GM12878 (cell line): ENCODE results near the gene OR2AG2. TPM values are rescaled to one million over a fixed set of nuclear protein-coding genes. Genes with fewer than 3 reads are reported as not detected.

Experiments
- BCL3 ChIP-seq: IDR thresholded peaks from 2 replicates; pipeline ENCODE4 v1.6.1; 2011; ENCODE audit warnings: borderline replicate concordance, low read depth, mild to moderate bottlenecking, moderate library complexity, low read length; ENCODE audit not compliant: insufficient read depth, poor library complexity, severe bottlenecking
- BMI1 ChIP-seq: fragments of 450-650 bp; IDR thresholded peaks from 2 replicates; pipeline ENCODE4 v1.6.1; 2016; ENCODE audit warnings: mild to moderate bottlenecking, moderate library complexity, borderline replicate concordance
- CBX3 ChIP-seq: fragments of 200-600 bp; sonication (generic); IDR thresholded peaks from 2 replicates; pipeline ENCODE4 v1.6.1; 2016; ENCODE audit warnings: low read depth, borderline replicate concordance
- CBX5 ChIP-seq: sonication (generic); IDR thresholded peaks from 2 replicates; pipeline ENCODE4 v1.6.1; 2016; ENCODE audit warnings: low read depth, moderate library complexity, mild to moderate bottlenecking, inconsistent platforms
- EZH2 ChIP-seq: IDR thresholded peaks from 2 replicates; pipeline ENCODE4 v1.6.1; 2012; ENCODE audit warnings: low read depth, mild to moderate bottlenecking, control low read depth, inconsistent platforms, low read length, borderline replicate concordance; ENCODE audit not compliant: control insufficient read depth
- JUNB ChIP-seq: IDR thresholded peaks from 2 replicates; pipeline ENCODE4 v1.6.1; 2016; ENCODE audit warnings: antibody characterized with exemption, mild to moderate bottlenecking
- LARP7 ChIP-seq: fragments of 450-650 bp; IDR thresholded peaks from 2 replicates; pipeline ENCODE4 v1.6.1; 2017; ENCODE audit warnings: mild to moderate bottlenecking
- POLR2AphosphoS2 ChIP-seq: IDR thresholded peaks from 2 replicates; pipeline ENCODE4 v1.6.1; 2011; ENCODE audit warnings: low read depth, mild to moderate bottlenecking, low read length, improper control_type of control experiment, moderate library complexity
- SIX5 ChIP-seq: IDR thresholded peaks from 2 replicates; pipeline ENCODE4 v1.6.1; 2011; ENCODE audit warnings: mild to moderate bottlenecking, low read depth, low read length, moderate library complexity; ENCODE audit not compliant: severe bottlenecking
- SMAD1 ChIP-seq: fragments of 450-650 bp; IDR thresholded peaks from 2 replicates; pipeline ENCODE4 v1.6.1; 2018; ENCODE audit warnings: mild to moderate bottlenecking, low read depth; ENCODE audit not compliant: partially characterized antibody
- TCF12 ChIP-seq: IDR thresholded peaks from 2 replicates; pipeline ENCODE4 v1.6.1; 2011; ENCODE audit warnings: low read depth, mild to moderate bottlenecking, low read length
- ZNF622 ChIP-seq: fragments of 450-650 bp; IDR thresholded peaks from 2 replicates; pipeline ENCODE4 v1.6.1; 2017; ENCODE audit warnings: mild to moderate bottlenecking, inconsistent platforms
- polyA plus RNA-seq, 11 experiments: library from polyadenylated mRNA; depleted of rRNA in 4 of 11; unstranded in 6 of 11; stranded (reverse) in 5 of 11; fragments of >200 nt; fragmentation: Nextera tagmentation in 4 of 11; fragmentation: Illumina TruSeq in 1 of 11; extraction: Ambion mirVana in 4 of 11; extraction: Trizol in 1 of 11; gene quantifications; 1 replicate in 1 of 11; 2 replicates in 10 of 11; pipeline versions ENCODE4 v1.2.1 to v1.2.3, GENCODE V29; 2011 to 2016; ENCODE audit warnings: inconsistent platforms in 2 of 11, missing spikeins in 2 of 11, low read depth in 1 of 11
- total RNA-seq, 4 experiments: library from RNA; depleted of rRNA in 3 of 4; stranded (reverse); fragments of >200 nt in 3 of 4; fragmentation: Illumina TruSeq in 1 of 4; extraction: Trizol in 1 of 4; gene quantifications; 2 replicates each; pipeline versions ENCODE4 v1.2.1 to v1.2.3, GENCODE V29; 2013 to 2021
- TF ChIP-seq, protein P1 (sequence below): fragments of 450-650 bp; formaldehyde crosslinking; IDR thresholded peaks from 2 replicates; pipeline ENCODE4 v1.5.0; 2022; ENCODE audit warnings: mild to moderate bottlenecking, missing genetic modification characterization
- TF ChIP-seq, protein P2 (sequence below): IDR thresholded peaks from 2 replicates; pipeline ENCODE4 v1.6.1; 2011; ENCODE audit warnings: borderline replicate concordance, low read depth, mild to moderate bottlenecking, moderate library complexity, mixed read lengths, low read length; ENCODE audit not compliant: insufficient read depth; ENCODE audit errors: extremely low read length
- TF ChIP-seq, protein P3 (sequence below): fragments of 450-650 bp; IDR thresholded peaks from 2 replicates; pipeline ENCODE4 v1.6.1; 2016; ENCODE audit warnings: mild to moderate bottlenecking

OR2AG2 gene
- total and polyA plus RNA-seq, 10 of the 15 experiments (the other 5 are each of a cell fraction or from before 2014, with no cell fraction given): 0.01 to 0.09 (median 0.07) TPM; not detected in 6

GRCh38 chr11:6746086-6746618 is 25.6 kb downstream of the OR2AG2 start (continued):
- TF ChIP-seq POLR2AphosphoS2 (no peak), TCF12 (no peak), EZH2 (no peak), CBX5 (0 out of 2 replicates have a peak, but pooled peaks have one; percentile 51), LARP7 (no peak), SIX5 (no peak), JUNB (no peak), BMI1 (no peak), ZNF622 (no peak), BCL3 (no peak), SMAD1 (peak; percentile 70), CBX3 (no peak)
- TF ChIP-seq, protein P1, sequence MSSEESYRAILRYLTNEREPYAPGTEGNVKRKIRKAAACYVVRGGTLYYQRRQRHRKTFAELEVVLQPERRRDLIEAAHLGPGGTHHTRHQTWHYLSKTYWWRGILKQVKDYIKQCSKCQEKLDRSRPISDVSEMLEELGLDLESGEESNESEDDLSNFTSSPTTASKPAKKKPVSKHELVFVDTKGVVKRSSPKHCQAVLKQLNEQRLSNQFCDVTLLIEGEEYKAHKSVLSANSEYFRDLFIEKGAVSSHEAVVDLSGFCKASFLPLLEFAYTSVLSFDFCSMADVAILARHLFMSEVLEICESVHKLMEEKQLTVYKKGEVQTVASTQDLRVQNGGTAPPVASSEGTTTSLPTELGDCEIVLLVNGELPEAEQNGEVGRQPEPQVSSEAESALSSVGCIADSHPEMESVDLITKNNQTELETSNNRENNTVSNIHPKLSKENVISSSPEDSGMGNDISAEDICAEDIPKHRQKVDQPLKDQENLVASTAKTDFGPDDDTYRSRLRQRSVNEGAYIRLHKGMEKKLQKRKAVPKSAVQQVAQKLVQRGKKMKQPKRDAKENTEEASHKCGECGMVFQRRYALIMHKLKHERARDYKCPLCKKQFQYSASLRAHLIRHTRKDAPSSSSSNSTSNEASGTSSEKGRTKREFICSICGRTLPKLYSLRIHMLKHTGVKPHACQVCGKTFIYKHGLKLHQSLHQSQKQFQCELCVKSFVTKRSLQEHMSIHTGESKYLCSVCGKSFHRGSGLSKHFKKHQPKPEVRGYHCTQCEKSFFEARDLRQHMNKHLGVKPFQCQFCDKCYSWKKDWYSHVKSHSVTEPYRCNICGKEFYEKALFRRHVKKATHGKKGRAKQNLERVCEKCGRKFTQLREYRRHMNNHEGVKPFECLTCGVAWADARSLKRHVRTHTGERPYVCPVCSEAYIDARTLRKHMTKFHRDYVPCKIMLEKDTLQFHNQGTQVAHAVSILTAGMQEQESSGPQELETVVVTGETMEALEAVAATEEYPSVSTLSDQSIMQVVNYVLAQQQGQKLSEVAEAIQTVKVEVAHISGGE (CRISPR knock-in tag): no peak
- TF ChIP-seq, protein P2, sequence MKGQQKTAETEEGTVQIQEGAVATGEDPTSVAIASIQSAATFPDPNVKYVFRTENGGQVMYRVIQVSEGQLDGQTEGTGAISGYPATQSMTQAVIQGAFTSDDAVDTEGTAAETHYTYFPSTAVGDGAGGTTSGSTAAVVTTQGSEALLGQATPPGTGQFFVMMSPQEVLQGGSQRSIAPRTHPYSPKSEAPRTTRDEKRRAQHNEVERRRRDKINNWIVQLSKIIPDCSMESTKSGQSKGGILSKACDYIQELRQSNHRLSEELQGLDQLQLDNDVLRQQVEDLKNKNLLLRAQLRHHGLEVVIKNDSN: no peak
- TF ChIP-seq, protein P3, sequence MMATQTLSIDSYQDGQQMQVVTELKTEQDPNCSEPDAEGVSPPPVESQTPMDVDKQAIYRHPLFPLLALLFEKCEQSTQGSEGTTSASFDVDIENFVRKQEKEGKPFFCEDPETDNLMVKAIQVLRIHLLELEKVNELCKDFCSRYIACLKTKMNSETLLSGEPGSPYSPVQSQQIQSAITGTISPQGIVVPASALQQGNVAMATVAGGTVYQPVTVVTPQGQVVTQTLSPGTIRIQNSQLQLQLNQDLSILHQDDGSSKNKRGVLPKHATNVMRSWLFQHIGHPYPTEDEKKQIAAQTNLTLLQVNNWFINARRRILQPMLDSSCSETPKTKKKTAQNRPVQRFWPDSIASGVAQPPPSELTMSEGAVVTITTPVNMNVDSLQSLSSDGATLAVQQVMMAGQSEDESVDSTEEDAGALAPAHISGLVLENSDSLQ: peak; percentile 65; the same call in 1 of the 2 replicates
- TF ChIP-seq, all 136 proteins: peak for 26
